ENCODE results near the gene SPZ1.

GRCh38 chr5:80339116-80339515 is 19.3 kb downstream of the SPZ1 start:
- no peak for TF ChIP-seq CTCF (IDR thresholded peaks at IDR 0.05; ENCODE audit: insufficient read depth, low read length)
- no peak for TF ChIP-seq POLR2AphosphoS5 (IDR thresholded peaks at IDR 0.05; ENCODE audit: low read depth)
- TF ChIP-seq GABPA (IDR thresholded peaks at IDR 0.05; ENCODE audit: low read depth), result no peak
